Choroid plexus epithelial cell (primary cell): ENCODE results near the gene NPFFR1.

Experiments
- DNase-seq: peaks from one replicate; pipeline ENCODE4 v3.0.0-alpha.2; 2010; ENCODE audit warnings: low read depth
- H3K4me3 ChIP-seq: 2 replicates; pipeline ENCODE4 v1.5.1; 2011; ENCODE audit warnings: low read depth, mild to moderate bottlenecking, control low read depth, low read length, moderate library complexity
- CTCF ChIP-seq: conservative IDR thresholded peaks from 2 replicates; pipeline ENCODE4 v1.5.1; 2011; ENCODE audit warnings: low read depth, mild to moderate bottlenecking, control low read depth, inconsistent platforms, low read length, moderate library complexity

NPFFR1 gene

GRCh38 chr10:70289739-70290138 lies 5.9 kb upstream of the NPFFR1 start:
- no peak for TF ChIP-seq CTCF
- H3K4me3 ChIP-seq = no peak overlapping the region
- no peak for DNase-seq

- no peak overlapping the region for H3K4me3 ChIP-seq
Measured at GRCh38 chr10:70286616-70287015, 2.8 kb upstream of the NPFFR1 start.

GRCh38 chr10:70285476-70285831 lies 1.6 kb upstream of the NPFFR1 start:
- DNase-seq = no peak
- no peak for TF ChIP-seq CTCF
- H3K4me3 ChIP-seq = no peak overlapping the region

More at GRCh38 chr10:70286616-70287015, 2.8 kb upstream of the NPFFR1 start:
- no peak for DNase-seq
- no peak for TF ChIP-seq CTCF

DNA sequence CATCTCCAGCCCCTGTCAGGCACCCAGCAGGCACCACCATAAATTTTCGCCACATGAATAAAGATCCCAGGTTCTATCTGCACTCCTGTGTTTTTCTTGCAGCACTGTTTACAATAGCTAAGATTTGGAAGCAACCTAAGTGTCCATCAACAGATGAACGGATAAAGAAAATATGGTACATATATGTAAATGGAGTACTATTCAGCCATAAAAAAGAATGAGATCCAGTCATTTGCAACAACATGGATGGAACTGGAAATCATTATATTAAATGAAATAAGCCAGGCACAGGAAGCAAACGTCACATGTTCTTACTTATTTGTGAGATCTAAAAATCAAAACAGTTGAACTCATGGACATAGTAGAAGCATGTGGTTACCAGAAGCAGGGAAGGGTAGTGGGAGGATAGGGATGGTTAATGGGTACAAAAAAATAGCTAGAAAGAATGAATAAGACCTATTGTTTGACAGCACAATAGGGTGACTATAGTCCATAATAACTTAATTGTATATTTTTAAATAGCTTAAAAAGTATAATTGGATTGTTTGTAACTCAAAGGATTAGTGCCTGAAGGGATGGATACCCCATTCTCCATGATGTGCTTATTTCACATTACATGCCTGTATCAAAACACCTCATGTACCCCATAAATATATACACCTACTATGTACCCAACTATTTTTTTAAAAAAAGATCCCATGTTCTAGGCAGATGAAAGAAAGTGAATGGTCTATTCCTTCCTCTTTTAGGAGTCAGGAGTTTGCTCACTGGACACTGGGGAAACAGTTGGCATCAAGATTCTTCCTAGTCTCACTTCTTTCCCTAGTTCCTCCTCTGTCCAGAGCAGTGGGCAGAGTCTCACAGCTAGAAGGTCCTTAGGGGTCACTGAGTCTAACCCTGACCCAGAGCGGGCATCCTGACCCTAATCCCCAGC lies 1.0 kb upstream of the NPFFR1 start:
- no peak for DNase-seq
- TF ChIP-seq CTCF = no peak
- H3K4me3 ChIP-seq = no peak overlapping the region

- TF ChIP-seq CTCF = no peak
- H3K4me3 ChIP-seq = no peak overlapping the region
- no peak for DNase-seq
Measured at GRCh38 chr10:70283071-70283444, 746 bp downstream of the NPFFR1 start.

- no peak for TF ChIP-seq CTCF
- DNase-seq = no peak
- no peak overlapping the region for H3K4me3 ChIP-seq
Measured at GRCh38 chr10:70281609-70282008, 2.2 kb downstream of the NPFFR1 start.

DNA sequence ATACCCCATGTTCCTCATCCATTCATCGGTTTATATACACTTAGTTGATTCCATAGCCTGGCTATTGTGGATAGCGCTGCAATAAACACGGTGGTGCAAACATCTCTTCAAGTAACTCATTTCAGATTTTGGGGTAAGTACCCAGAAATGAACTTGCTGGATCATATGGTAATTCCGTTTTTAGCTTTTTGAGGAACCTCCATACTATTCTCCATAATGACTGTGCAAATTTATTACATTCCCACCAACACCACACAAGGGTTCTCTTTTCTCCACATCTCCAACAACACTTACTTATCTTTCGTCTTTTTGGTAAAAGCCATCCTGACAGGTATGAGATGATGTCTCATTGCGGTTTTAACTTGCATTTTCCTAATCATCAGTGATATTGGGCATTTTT lies 3.7 kb downstream of the NPFFR1 start:
- TF ChIP-seq CTCF = no peak
- no peak for DNase-seq
- H3K4me3 ChIP-seq = no peak overlapping the region
